ENCODE data around the gene TRPC6. TPM values are rescaled to one million over a fixed set of nuclear protein-coding genes. Genes with fewer than 3 reads are reported as not detected.
"Not testable (repeated sequence)": the region's sequence is repeated elsewhere in the genome, so short reads cannot be mapped to it uniquely, and the experiment has no call there.

The TRPC6 gene
- total RNA-seq, 1 donor from 2014 or later: 0.05 TPM

DNA sequence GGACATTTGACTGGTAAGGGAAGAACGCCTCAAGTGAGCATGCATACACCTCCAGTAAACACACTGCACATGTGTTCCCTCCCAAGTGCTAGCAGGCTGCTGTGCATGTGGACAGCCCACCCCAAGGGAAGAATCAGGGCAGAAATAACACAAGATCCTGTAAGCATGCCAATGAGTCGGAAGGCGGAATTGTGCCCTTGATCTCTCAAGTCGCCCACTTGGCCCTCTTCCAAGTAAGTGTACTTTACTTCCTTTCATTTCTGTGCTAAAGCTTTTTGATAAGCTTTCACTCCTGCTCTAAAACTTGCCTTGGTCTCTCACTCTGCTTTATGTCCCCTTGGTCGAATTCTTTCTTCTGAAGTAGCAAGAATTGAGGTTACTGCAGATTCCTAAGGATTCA is 139.6 kb downstream of the TRPC6 start:
- no peak for DNase-seq (ENCODE audit: low spot score, unreplicated experiment)

DNA sequence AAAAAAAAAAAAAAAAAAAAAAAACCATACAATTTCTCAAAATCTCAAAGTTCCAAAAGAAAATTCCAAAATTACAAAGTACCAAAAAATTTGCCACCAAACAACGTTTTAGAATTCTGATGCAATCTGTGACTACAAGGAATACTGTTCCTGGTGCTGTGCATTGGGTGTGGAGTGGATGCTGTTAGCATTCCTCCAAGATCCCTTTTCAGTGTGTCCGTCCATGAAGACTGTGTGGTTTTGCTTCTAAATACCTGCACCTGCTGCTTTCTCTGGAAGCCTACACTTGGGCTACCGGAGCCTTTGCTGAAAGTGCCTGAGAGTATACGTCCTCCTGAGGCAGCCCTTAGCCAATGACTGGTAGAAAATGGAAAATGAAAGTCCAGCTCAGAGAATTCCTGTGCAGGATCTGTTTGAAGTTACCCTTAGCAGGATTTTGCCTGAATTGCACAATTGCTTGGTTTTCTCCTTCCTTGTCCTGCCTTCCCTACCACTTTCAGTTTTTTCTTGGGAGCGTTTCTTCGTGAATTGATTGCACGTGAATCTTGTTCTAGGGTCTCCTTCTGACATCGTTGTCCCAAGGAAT is 140.8 kb downstream of the TRPC6 start:
- Mint-ChIP-seq H3K9me3 (ENCODE audit: low read depth) (no peaks in the 10 kb centered on the region), H3K4me3 (ENCODE audit: low read depth) (no peak overlapping the region), H3K27ac (no peak overlapping the region), H3K36me3 (ENCODE audit: insufficient read depth) (no peaks in the 10 kb centered on the region), H3K27me3 (no peaks in the 10 kb centered on the region), H3K4me1 (ENCODE audit: low read depth) (no peaks in the 10 kb centered on the region)
- no peak for DNase-seq (ENCODE audit: low spot score, unreplicated experiment)
- TF ChIP-seq, protein P1, sequence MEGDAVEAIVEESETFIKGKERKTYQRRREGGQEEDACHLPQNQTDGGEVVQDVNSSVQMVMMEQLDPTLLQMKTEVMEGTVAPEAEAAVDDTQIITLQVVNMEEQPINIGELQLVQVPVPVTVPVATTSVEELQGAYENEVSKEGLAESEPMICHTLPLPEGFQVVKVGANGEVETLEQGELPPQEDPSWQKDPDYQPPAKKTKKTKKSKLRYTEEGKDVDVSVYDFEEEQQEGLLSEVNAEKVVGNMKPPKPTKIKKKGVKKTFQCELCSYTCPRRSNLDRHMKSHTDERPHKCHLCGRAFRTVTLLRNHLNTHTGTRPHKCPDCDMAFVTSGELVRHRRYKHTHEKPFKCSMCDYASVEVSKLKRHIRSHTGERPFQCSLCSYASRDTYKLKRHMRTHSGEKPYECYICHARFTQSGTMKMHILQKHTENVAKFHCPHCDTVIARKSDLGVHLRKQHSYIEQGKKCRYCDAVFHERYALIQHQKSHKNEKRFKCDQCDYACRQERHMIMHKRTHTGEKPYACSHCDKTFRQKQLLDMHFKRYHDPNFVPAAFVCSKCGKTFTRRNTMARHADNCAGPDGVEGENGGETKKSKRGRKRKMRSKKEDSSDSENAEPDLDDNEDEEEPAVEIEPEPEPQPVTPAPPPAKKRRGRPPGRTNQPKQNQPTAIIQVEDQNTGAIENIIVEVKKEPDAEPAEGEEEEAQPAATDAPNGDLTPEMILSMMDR (IDR thresholded peaks at IDR 0.05; ENCODE audit: unreplicated experiment): no peak

More for the DNA sequence above, 139.6 kb downstream of the TRPC6 start:
- Mint-ChIP-seq H3K27me3 (no peaks in the 10 kb centered on the region), H3K9me3 (ENCODE audit: low read depth) (no peaks in the 10 kb centered on the region), H3K4me3 (ENCODE audit: low read depth) (no peak overlapping the region), H3K27ac (no peak overlapping the region), H3K4me1 (ENCODE audit: low read depth) (no peaks in the 10 kb centered on the region), H3K36me3 (ENCODE audit: insufficient read depth) (no peaks in the 10 kb centered on the region)
- TF ChIP-seq, protein P1 (IDR thresholded peaks at IDR 0.05; ENCODE audit: unreplicated experiment): no peak

DNA sequence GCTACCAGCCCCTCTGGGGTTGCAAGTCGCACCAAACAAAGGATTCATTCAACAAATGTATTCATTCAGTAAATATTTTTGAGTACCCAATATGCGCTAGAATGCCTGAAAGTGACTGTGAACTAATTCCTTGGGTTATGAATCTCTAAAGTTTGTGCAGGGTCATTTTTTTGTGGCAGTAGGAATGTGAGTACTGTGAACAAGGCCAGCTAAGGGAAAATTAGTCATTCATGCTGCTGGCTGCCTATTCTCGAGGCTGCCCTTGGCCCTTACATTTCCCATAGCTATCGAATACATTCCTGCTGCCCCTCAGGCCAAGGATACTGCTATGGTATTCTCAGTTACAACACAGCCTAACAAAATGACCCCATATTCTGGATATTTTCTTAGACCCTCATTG is 141.6 kb downstream of the TRPC6 start:
- H3K9me3 Mint-ChIP-seq (ENCODE audit: low read depth): no peaks in the 10 kb centered on the region
- TF ChIP-seq, protein P1 (IDR thresholded peaks at IDR 0.05; ENCODE audit: unreplicated experiment): no peak
- no peaks in the 10 kb centered on the region for H3K27me3 Mint-ChIP-seq
- no peak overlapping the region for H3K27ac Mint-ChIP-seq
- no peak for DNase-seq (ENCODE audit: low spot score, unreplicated experiment)
- no peak overlapping the region for H3K4me3 Mint-ChIP-seq (ENCODE audit: low read depth)
- H3K36me3 Mint-ChIP-seq (ENCODE audit: insufficient read depth): no peaks in the 10 kb centered on the region
- no peaks in the 10 kb centered on the region for H3K4me1 Mint-ChIP-seq (ENCODE audit: low read depth)

DNA sequence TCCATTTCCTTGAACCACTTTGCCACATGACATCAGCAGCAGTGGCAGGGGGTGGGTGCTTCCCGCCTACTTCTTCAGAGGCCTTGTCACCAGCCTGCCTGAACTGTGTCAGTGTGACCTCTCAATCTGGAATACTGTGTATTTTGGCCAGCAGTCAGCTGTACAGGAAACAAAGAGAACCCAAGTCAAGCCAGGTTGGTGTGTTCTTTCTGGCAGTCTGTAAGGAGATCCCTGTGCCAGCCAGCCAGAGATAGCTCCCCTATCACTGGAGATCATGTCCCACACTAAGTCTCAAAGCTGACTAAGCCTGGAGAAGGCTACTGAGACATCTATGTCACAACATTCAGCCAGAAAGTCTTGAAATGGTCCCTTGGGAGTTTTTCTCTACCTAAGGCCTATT is 142.1 kb downstream of the TRPC6 start:
- no peak overlapping the region for H3K4me3 Mint-ChIP-seq (ENCODE audit: low read depth)
- TF ChIP-seq, protein P1 (IDR thresholded peaks at IDR 0.05; ENCODE audit: unreplicated experiment): no peak
- no peaks in the 10 kb centered on the region for H3K9me3 Mint-ChIP-seq (ENCODE audit: low read depth)
- H3K4me1 Mint-ChIP-seq (ENCODE audit: low read depth): no peaks in the 10 kb centered on the region
- no peaks in the 10 kb centered on the region for H3K27me3 Mint-ChIP-seq
- no peaks in the 10 kb centered on the region for H3K36me3 Mint-ChIP-seq (ENCODE audit: insufficient read depth)
- H3K27ac Mint-ChIP-seq: no peak overlapping the region
- DNase-seq (ENCODE audit: low spot score, unreplicated experiment): no peak

DNA sequence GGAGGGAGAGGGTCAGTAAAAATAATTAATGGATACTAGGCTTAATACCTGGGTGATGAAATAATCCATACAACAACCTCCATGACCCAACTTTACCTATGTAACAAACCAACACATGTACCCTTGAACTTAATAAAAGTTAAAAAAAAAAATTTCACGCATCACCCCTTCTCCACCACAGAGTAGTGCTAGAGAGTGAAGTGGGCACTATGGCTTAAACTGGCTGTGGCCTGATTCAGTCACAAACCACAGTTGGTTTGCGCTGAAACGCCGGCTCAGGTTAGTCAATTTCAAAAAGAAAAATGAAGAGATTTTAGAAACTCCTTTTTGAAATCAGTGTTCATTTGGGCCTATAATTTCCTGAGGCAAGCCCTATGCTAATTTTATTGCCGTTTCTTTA is 144.3 kb downstream of the TRPC6 start:
- H3K4me3 Mint-ChIP-seq (ENCODE audit: low read depth): no peak overlapping the region
- no peak overlapping the region for H3K27ac Mint-ChIP-seq
- TF ChIP-seq, protein P1 (IDR thresholded peaks at IDR 0.05; ENCODE audit: unreplicated experiment): no peak

DNA sequence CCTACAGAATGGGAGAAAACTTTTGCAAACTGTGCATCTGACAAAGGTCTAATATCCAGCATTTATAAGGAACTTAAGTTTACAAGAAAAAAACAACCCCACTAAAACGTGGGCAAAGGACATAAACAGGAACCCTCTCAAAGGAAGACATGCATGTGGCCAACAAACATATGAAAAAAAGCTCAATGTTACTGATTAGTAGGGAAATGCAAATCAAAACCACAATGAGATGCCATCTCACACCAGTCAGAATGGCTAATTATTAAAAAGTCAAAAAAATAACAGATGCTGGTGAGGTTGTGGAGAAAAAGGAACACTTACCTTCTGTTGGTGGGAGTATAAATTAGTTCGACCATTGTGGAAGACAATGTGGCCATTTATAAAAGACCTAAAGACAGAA is 145.1 kb downstream of the TRPC6 start:
- not testable (repeated sequence) for H3K4me3 Mint-ChIP-seq (ENCODE audit: low read depth); H3K27me3 Mint-ChIP-seq; H3K9me3 Mint-ChIP-seq (ENCODE audit: low read depth); H3K4me1 Mint-ChIP-seq (ENCODE audit: low read depth); H3K36me3 Mint-ChIP-seq (ENCODE audit: insufficient read depth); H3K27ac Mint-ChIP-seq; DNase-seq (ENCODE audit: low spot score, unreplicated experiment)

More for the DNA sequence above, 144.3 kb downstream of the TRPC6 start:
- Mint-ChIP-seq H3K4me1 (ENCODE audit: low read depth) (no peaks in the 10 kb centered on the region), H3K9me3 (ENCODE audit: low read depth) (no peaks in the 10 kb centered on the region), H3K36me3 (ENCODE audit: insufficient read depth) (no peaks in the 10 kb centered on the region), H3K27me3 (no peaks in the 10 kb centered on the region)
- no peak for DNase-seq (ENCODE audit: low spot score, unreplicated experiment)
